Medulla oblongata (tissue), 1 donor: ENCODE data around the gene TAB2.
"Not testable (repeated sequence)": the region's sequence is repeated elsewhere in the genome, so short reads cannot be mapped to it uniquely, and the experiment has no call there.

Experiments used
- DNase-seq: peaks from one replicate; pipeline ENCODE4 v3.0.0-alpha.2; 2015; ENCODE audit errors: extremely low spot score

The TAB2 gene

GRCh38 chr6:149311766-149312165 lies 5.7 kb upstream of the TAB2 start:
- no peak for DNase-seq

GRCh38 chr6:149313070-149313469 lies 4.4 kb upstream of the TAB2 start:
- DNase-seq, result no peak

- DNase-seq, result no peak
These were observed 3.7 kb upstream of the TAB2 start for GRCh38 chr6:149313861-149314260.

- DNase-seq, result no peak
These were observed 3.1 kb upstream of the TAB2 start for GRCh38 chr6:149314325-149314905.

- DNase-seq, result no peak
These were observed 1.3 kb upstream of the TAB2 start for GRCh38 chr6:149316108-149316727.

- peak; percentile 85 for DNase-seq
These were observed 520 bp upstream of the TAB2 start for GRCh38 chr6:149316740-149317643.

GRCh38 chr6:149318581-149319286 lies 1.2 kb downstream of the TAB2 start:
- DNase-seq, result peak; percentile 58

- DNase-seq, result peak; percentile 48
These were observed 1.9 kb downstream of the TAB2 start for GRCh38 chr6:149319422-149319821.

GRCh38 chr6:149320016-149320415 lies 2.5 kb downstream of the TAB2 start:
- DNase-seq, result not testable (repeated sequence)

GRCh38 chr6:149320796-149321195 lies 3.3 kb downstream of the TAB2 start:
- peak; percentile 37 for DNase-seq

- DNase-seq, result no peak
These were observed 5.8 kb downstream of the TAB2 start for GRCh38 chr6:149323353-149323752.

- DNase-seq, result no peak
These were observed 6.4 kb downstream of the TAB2 start for GRCh38 chr6:149323925-149324324.

GRCh38 chr6:149324428-149324827 lies 6.9 kb downstream of the TAB2 start:
- DNase-seq, result no peak

GRCh38 chr6:149325648-149326236 lies 8.2 kb downstream of the TAB2 start:
- no peak for DNase-seq

GRCh38 chr6:149327638-149328037 lies 10.1 kb downstream of the TAB2 start:
- DNase-seq, result no peak

- DNase-seq, result no peak
These were observed 10.6 kb downstream of the TAB2 start for GRCh38 chr6:149328083-149328482.

- DNase-seq, result no peak
These were observed 12.0 kb downstream of the TAB2 start for GRCh38 chr6:149329529-149329928.

GRCh38 chr6:149330133-149330532 lies 12.6 kb downstream of the TAB2 start:
- no peak for DNase-seq

GRCh38 chr6:149331043-149331807 lies 13.7 kb downstream of the TAB2 start:
- no peak for DNase-seq

GRCh38 chr6:149331871-149332270 lies 14.4 kb downstream of the TAB2 start:
- DNase-seq, result no peak
